GM12878 (cell line): ENCODE measurements around the gene CSPG5. TPM values are rescaled to one million over a fixed set of nuclear protein-coding genes. Genes with fewer than 3 reads are reported as not detected.

Source experiments
- ATAC-seq: fragments of 200-7000 bp; cut with Tn5 transposase; 3 replicates; pipeline ENCODE4 v1.9.1; 2020; ENCODE audit warnings: mild to moderate bottlenecking, moderate library complexity
- BruUV-seq: library from RNA; stranded (reverse); fragments of 400-500 nt; replicated peaks from 2 replicates; lab custom pipeline; 2021; lab: Mats Ljungman, UMichigan
- CTCF ChIA-PET: fragments of 300-600 bp; sonication (Branson Sonifier 250); formaldehyde crosslinking; extraction: SDS; loops from one replicate; lab custom pipeline; 2021; ENCODE audit warnings: inconsistent platforms; lab: Yijun Ruan, JAX
- POLR2A ChIA-PET: fragments of 350-600 bp; formaldehyde crosslinking; extraction: SDS; loops from one replicate; lab custom pipeline; 2021; ENCODE audit warnings: inconsistent platforms; lab: Charles Lee
- RAD21 ChIA-PET: fragments of 300-600 bp; sonication (Branson Sonifier 250); formaldehyde crosslinking; loops from one replicate; lab custom pipeline; 2023; ENCODE audit warnings: antibody characterized with exemption; ENCODE audit not compliant: unreplicated experiment; lab: Charles Lee
- SMC1A ChIA-PET: fragments of 300-600 bp; sonication (Branson Sonifier 250); formaldehyde crosslinking; loops from one replicate; lab custom pipeline; 2023; ENCODE audit not compliant: unreplicated experiment, uncharacterized antibody; lab: Charles Lee
- DNase-seq: peaks from one replicate; pipeline ENCODE4 v3.0.0-alpha.2; 2011; ENCODE audit warnings: low read depth, low spot score
- FAIRE-seq: peaks from 3 replicates; lab custom pipeline; 2011; peaks lifted over from hg19 to GRCh38; lab: Jason Lieb, UNC
- H2AFZ ChIP-seq: 2 replicates; pipeline ENCODE4 v1.6.0; 2011; ENCODE audit warnings: low read depth, low read length, control low read depth; ENCODE audit not compliant: control insufficient read depth
- H3K27ac ChIP-seq: 2 replicates; pipeline ENCODE4 v1.5.1; 2011; ENCODE audit warnings: control low read depth; ENCODE audit not compliant: control insufficient read depth, insufficient read depth
- H3K27me3 ChIP-seq, 2 experiments: replicated peaks in 1 of 2; 2 replicates each; pipeline versions ENCODE4 v1.6.0 to v1.6.1; 2011; ENCODE audit warnings: low read length in 1 of 2; ENCODE audit not compliant: control insufficient read depth in 2 of 2, insufficient read depth in 2 of 2
- H3K36me3 ChIP-seq, 2 experiments: 2 replicates each; pipeline ENCODE4 v1.5.1; 2011; ENCODE audit warnings: low read length in 1 of 2; ENCODE audit not compliant: control insufficient read depth in 2 of 2, insufficient read depth in 2 of 2
- H3K4me1 ChIP-seq: 2 replicates; pipeline ENCODE4 v1.6.1; 2011; ENCODE audit warnings: mild to moderate bottlenecking, low read length, moderate library complexity, mixed read lengths; ENCODE audit not compliant: control insufficient read depth, insufficient read depth
- H3K4me2 ChIP-seq: 2 replicates; pipeline ENCODE4 v1.6.0; 2011; ENCODE audit warnings: control low read depth; ENCODE audit not compliant: control insufficient read depth, insufficient read depth
- H3K4me3 ChIP-seq: fragments of 200-600 bp; sonication (generic); 2 replicates; pipeline ENCODE4 v1.5.1; 2016
- H3K79me2 ChIP-seq: 2 replicates; pipeline ENCODE4 v1.6.0; 2011; ENCODE audit warnings: low read length; ENCODE audit not compliant: control insufficient read depth, insufficient read depth
- H3K9ac ChIP-seq: 2 replicates; pipeline ENCODE4 v1.8.0; 2011; ENCODE audit warnings: low read length, control low read depth, mixed read lengths; ENCODE audit not compliant: control insufficient read depth, insufficient read depth
- H3K9me3 ChIP-seq: replicated peaks from 3 replicates; pipeline ENCODE4 v1.5.1; 2011; ENCODE audit warnings: mild to moderate bottlenecking, low read length; ENCODE audit not compliant: control insufficient read depth, insufficient read depth
- H4K20me1 ChIP-seq: 2 replicates; pipeline ENCODE4 v1.6.0; 2011; ENCODE audit not compliant: control insufficient read depth, insufficient read depth
- EED ChIP-seq: sonication (generic); IDR thresholded peaks from 2 replicates; pipeline ENCODE4 v1.6.1; 2016; ENCODE audit warnings: antibody characterized with exemption, low read depth
- MTA3 ChIP-seq: IDR thresholded peaks from 2 replicates; pipeline ENCODE4 v1.6.1; 2012; ENCODE audit warnings: low read length, inconsistent platforms, borderline replicate concordance
- SMAD5 ChIP-seq: IDR thresholded peaks from 2 replicates; pipeline ENCODE4 v1.6.1; 2016; ENCODE audit warnings: antibody characterized with exemption, low read depth
- TCF12 ChIP-seq: IDR thresholded peaks from 2 replicates; pipeline ENCODE4 v1.6.1; 2011; ENCODE audit warnings: low read depth, mild to moderate bottlenecking, low read length
- ZBTB33 ChIP-seq: fragments of 450-650 bp; IDR thresholded peaks from 2 replicates; pipeline ENCODE4 v1.6.1; 2017; ENCODE audit warnings: mild to moderate bottlenecking
- ZBTB4 ChIP-seq: fragments of 450-650 bp; formaldehyde crosslinking; IDR thresholded peaks from 2 replicates; pipeline ENCODE4 v1.4.0; 2022; ENCODE audit warnings: mild to moderate bottlenecking, moderate library complexity
- WGBS: methylation state at CpG from one replicate; pipeline ENCODE4 v1.1.6; 2016; ENCODE audit warnings: low lambda C conversion rate; ENCODE audit not compliant: insufficient replicate concordance, insufficient coverage; ENCODE audit errors: missing lambda C conversion rate; 5-methylcytosine and 5-hydroxymethylcytosine counted together
- in situ Hi-C: fragments of 300-500 bp; cut with MboI; formaldehyde crosslinking; loops from 9 replicates; pipeline ENCODE4 v1.14.3; 2018; ENCODE audit warnings: mixed read lengths
- intact Hi-C: fragments of 100-400 bp; cut with micrococcal nuclease; formaldehyde crosslinking; loops from one replicate; pipeline ENCODE4 v1.14.2; 2022; ENCODE audit not compliant: unreplicated experiment
- polyA plus RNA-seq, 11 experiments: library from polyadenylated mRNA; depleted of rRNA in 4 of 11; unstranded in 6 of 11; stranded (reverse) in 5 of 11; fragments of >200 nt; fragmentation: Nextera tagmentation in 4 of 11; fragmentation: Illumina TruSeq in 1 of 11; extraction: Ambion mirVana in 4 of 11; extraction: Trizol in 1 of 11; gene quantifications; 1 replicate in 1 of 11; 2 replicates in 10 of 11; pipeline versions ENCODE4 v1.2.1 to v1.2.3, GENCODE V29; 2011 to 2016; ENCODE audit warnings: inconsistent platforms in 2 of 11, missing spikeins in 2 of 11, low read depth in 1 of 11
- total RNA-seq, 4 experiments: library from RNA; depleted of rRNA in 3 of 4; stranded (reverse); fragments of >200 nt in 3 of 4; fragmentation: Illumina TruSeq in 1 of 4; extraction: Trizol in 1 of 4; gene quantifications; 2 replicates each; pipeline versions ENCODE4 v1.2.1 to v1.2.3, GENCODE V29; 2013 to 2021

The CSPG5 gene
- total and polyA plus RNA-seq, 10 of the 15 experiments (the other 5 are each of a cell fraction or from before 2014, with no cell fraction given) = 0.08 to 0.17 TPM; not detected in 8

GRCh38 chr3:47605652-47606051 lies 27.0 kb upstream of the CSPG5 start:
- ChIA-PET POLR2A (interaction anchor here (0.6 kb wide), 1 partner anchor 24 kb away, joined by 3 read pairs; no protein-coding TSS in a partner anchor), RAD21 (interaction anchor here (0.7 kb wide), 1 partner anchor 10 kb away, joined by 3 read pairs; no protein-coding TSS in a partner anchor), CTCF (interaction anchor here (3.2 kb wide), 1 partner anchor 11 kb away, joined by 8 read pairs; no protein-coding TSS in a partner anchor), SMC1A (no interaction called here)
- no peak for DNase-seq
- no peaks in the 10 kb centered on the region for H3K9me3 ChIP-seq
- H2AFZ ChIP-seq = no peak overlapping the region
- no peak overlapping the region for H3K4me2 ChIP-seq
- H3K9ac ChIP-seq = no peak overlapping the region
- BruUV-seq = no TSS peak
- no peak for ATAC-seq
- in situ Hi-C loops (no loop called here), intact Hi-C loops (no loop called here)
- no peaks in the 10 kb centered on the region for H3K79me2 ChIP-seq
- no peak for TF ChIP-seq ZBTB4
- TF ChIP-seq TCF12 = no peak
- TF ChIP-seq MTA3 = no peak
- TF ChIP-seq SMAD5 = no peak
- TF ChIP-seq ZBTB33 = no peak
- no peak for TF ChIP-seq EED
- FAIRE-seq = no peak
- no peaks in the 10 kb centered on the region for H3K4me1 ChIP-seq
- H3K27ac ChIP-seq = no peak overlapping the region
- H3K36me3 ChIP-seq = peaks cover 13 to 26% of the 10 kb centered on the region in 2 experiments
- no peak overlapping the region for H3K4me3 ChIP-seq
- H3K27me3 ChIP-seq = no peaks in the 10 kb centered on the region
- WGBS = 62% methylated on average over 2 of the region's 2 CpGs
- no peaks in the 10 kb centered on the region for H4K20me1 ChIP-seq
